Neutrophil (primary cell): ENCODE results near the gene TUSC1.

Experiments used
- H3K27ac ChIP-seq: fragments of 200-600 bp; sonication (generic); 2 replicates; pipeline ENCODE4 v1.5.1; 2016; ENCODE audit warnings: mild to moderate bottlenecking, moderate library complexity
- H3K27me3 ChIP-seq: fragments of 200-600 bp; sonication (generic); 2 replicates; pipeline ENCODE4 v1.6.0; 2016; ENCODE audit warnings: mild to moderate bottlenecking
- H3K36me3 ChIP-seq: fragments of 200-600 bp; sonication (generic); 2 replicates; pipeline ENCODE4 v1.5.1; 2017
- H3K4me1 ChIP-seq, 2 experiments: fragments of 200-600 bp in 1 of 2; sonication (generic) in 1 of 2; 1 replicate in 1 of 2; 2 replicates in 1 of 2; pipeline versions ENCODE4 v1.5.1 to v1.6.1; 2013 to 2016; ENCODE audit warnings: low read depth in 1 of 2, low read length in 1 of 2, mild to moderate bottlenecking in 1 of 2, moderate library complexity in 1 of 2; ENCODE audit not compliant: control insufficient read depth in 1 of 2, insufficient read depth in 1 of 2
- H3K4me3 ChIP-seq, 2 experiments: fragments of 200-600 bp in 1 of 2; sonication (generic) in 1 of 2; 1 replicate in 1 of 2; 2 replicates in 1 of 2; pipeline ENCODE4 v1.5.1; 2013 to 2016; ENCODE audit warnings: low read depth in 1 of 2, low read length in 1 of 2, mild to moderate bottlenecking in 1 of 2, moderate library complexity in 1 of 2
- H3K9me3 ChIP-seq: fragments of 200-600 bp; sonication (generic); 2 replicates; pipeline ENCODE4 v1.5.1; 2016
- TF ChIP-seq, protein P1 (sequence below): fragments of 200-600 bp; sonication (generic); IDR thresholded peaks from 2 replicates; pipeline ENCODE4 v1.5.1; 2016; ENCODE audit warnings: antibody characterized with exemption

Gene TUSC1

DNA sequence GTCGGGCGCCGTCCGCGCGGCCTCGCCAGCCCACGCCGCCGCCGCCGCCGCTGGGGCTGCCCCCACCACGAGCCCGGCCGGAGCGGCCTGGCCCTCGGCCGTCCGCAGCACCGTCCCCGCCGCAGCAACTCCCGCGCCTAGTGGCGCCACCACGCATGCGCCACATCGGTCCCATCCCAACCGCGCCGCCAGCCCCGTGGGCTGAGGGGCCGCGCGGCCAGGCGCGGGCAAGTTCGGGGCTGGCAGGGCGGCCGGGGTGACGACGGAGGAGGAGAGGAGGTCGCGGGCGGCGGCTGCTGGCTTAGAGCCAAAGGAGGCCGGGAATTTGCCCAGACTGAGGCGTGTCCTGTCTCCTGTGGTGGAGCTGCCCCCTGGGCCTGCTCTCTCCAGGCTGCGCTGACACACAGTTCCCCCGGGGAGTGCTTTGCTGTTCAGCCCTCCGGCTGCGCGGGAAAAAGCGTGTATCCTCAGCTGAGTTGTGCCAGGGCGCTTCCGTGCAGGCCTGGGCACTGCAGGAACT is at the start of gene TUSC1:
TSS of gene TUSC1 (minus strand) at position 298 of the 520 bp plus-strand sequence. CDS start at position 166, 132 bp downstream.
- peaks cover 38% of the 10 kb centered on the region for H3K27me3 ChIP-seq
- H3K9me3 ChIP-seq = no peaks in the 10 kb centered on the region
- no peaks in the 10 kb centered on the region for H3K36me3 ChIP-seq
- peaks cover 0 to 5% of the 10 kb centered on the region in 2 experiments for H3K4me1 ChIP-seq
- H3K4me3 ChIP-seq = peak within 1 kb of the TSS; percentile 27 to 45
- H3K27ac ChIP-seq = no peak within 1 kb of the TSS
- TF ChIP-seq, protein P1, sequence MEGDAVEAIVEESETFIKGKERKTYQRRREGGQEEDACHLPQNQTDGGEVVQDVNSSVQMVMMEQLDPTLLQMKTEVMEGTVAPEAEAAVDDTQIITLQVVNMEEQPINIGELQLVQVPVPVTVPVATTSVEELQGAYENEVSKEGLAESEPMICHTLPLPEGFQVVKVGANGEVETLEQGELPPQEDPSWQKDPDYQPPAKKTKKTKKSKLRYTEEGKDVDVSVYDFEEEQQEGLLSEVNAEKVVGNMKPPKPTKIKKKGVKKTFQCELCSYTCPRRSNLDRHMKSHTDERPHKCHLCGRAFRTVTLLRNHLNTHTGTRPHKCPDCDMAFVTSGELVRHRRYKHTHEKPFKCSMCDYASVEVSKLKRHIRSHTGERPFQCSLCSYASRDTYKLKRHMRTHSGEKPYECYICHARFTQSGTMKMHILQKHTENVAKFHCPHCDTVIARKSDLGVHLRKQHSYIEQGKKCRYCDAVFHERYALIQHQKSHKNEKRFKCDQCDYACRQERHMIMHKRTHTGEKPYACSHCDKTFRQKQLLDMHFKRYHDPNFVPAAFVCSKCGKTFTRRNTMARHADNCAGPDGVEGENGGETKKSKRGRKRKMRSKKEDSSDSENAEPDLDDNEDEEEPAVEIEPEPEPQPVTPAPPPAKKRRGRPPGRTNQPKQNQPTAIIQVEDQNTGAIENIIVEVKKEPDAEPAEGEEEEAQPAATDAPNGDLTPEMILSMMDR = no peak

DNA sequence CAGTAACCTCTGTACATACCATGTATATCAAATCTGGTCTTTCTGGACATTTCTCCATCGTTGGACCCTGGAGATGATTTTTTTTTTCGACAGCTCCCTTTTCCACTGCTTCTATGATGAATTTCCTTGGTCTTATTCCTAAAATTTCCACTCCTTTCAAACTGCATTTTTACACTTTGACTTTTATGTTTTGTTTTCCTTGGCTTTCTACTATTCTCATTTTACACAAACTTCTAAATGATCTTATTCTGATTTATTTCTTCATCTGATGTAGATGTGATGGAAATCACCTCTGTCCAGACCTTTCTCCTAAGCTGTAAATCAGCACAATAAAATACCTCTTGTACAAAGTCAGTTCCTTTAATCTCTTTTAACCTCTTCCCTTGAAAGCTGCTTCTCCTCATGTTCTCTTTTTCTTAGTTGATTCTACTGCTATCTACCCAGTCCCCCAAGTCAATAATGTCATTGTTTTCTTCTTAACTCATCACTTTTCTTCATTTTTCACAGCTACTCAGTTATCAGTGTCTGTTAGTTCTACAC is 48.7 kb upstream of the TUSC1 start:
- no peaks in the 10 kb centered on the region for H3K36me3 ChIP-seq
- no peaks in the 10 kb centered on the region for H3K9me3 ChIP-seq
- H3K4me3 ChIP-seq = no peak overlapping the region
- TF ChIP-seq, protein P1 = no peak
- H3K4me1 ChIP-seq = no peaks in the 10 kb centered on the region
- no peak overlapping the region for H3K27ac ChIP-seq
- H3K27me3 ChIP-seq = no peaks in the 10 kb centered on the region

DNA sequence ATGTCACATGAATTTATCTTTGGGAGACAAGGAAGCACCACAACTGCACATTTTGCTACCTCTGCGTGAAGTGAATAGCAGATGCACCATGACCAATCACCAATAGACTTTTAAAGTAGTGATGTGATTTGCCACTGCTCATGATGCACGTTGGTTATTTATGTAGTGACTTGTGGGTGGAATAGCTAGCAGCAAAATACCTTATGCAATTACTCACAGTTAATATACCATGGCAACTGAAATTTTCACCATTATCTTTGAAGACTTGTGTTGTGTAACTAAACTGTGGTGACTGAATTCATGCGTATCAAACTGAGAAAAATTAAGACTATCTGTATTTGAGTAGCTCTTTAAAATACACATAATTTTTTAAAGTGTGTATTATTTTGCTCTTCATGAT is 46.2 kb upstream of the TUSC1 start:
- H3K27me3 ChIP-seq = no peaks in the 10 kb centered on the region
- H3K9me3 ChIP-seq = no peaks in the 10 kb centered on the region
- TF ChIP-seq, protein P1 = no peak
- no peak overlapping the region for H3K27ac ChIP-seq
- H3K36me3 ChIP-seq = no peaks in the 10 kb centered on the region
- no peaks in the 10 kb centered on the region for H3K4me1 ChIP-seq
- no peak overlapping the region for H3K4me3 ChIP-seq

DNA sequence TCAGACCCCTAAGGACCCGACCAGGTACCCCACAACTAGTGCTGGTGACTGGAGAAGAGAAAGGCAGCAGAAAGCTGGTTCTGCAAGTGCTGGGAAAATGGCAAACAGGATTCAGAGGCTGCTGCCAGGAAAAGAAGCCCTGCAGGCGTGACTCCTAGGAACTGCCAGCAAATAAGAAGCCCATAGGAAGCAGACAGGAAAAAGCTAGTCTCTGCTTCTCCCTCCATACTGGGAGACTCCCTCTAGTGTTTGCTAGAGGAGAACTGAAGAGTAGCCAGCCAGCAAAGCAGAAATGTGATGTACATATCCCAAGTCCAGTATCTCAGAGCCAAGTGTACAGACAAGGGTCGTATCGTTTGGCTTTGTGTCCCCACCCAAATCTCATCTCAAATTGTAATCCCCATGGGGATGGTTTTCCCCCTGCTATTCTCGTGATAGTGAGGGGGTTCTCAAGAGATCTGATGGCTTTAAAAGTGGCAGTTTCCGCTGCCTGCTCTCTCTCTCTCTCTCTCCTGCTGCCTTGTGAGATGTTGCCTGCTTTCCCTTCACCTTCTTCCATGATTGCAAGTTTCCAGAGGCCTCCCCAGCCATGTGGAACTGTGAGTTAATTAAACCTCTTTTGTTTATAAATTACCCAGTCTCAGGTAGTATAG is 38.1 kb upstream of the TUSC1 start:
- Histone ChIP-seq H3K9me3 (no peaks in the 10 kb centered on the region), H3K4me1 (no peaks in the 10 kb centered on the region), H3K4me3 (no peak overlapping the region), H3K27ac (no peak overlapping the region), H3K27me3 (no peaks in the 10 kb centered on the region), H3K36me3 (no peaks in the 10 kb centered on the region)
- TF ChIP-seq, protein P1 = no peak

DNA sequence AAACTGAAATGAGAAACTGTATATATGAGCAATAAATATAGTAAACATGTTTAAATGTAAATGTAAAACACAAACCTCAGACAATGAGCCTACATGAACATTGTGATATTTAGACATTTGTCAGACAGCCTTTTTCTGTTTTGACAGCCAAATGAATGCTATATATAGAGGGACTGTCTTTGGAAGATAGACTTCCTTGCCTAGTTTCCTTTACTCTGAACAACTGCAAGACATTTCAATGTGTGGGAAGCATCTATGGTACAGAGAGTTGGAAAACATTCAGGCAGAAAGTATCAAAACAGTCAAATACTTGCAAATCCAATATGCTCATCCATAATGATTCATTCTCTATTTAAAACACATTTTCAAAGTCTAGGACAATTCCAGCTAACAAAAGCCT is 31.7 kb upstream of the TUSC1 start:
- H3K27me3 ChIP-seq = no peaks in the 10 kb centered on the region

More for the DNA sequence above, 31.7 kb upstream of the TUSC1 start:
- TF ChIP-seq, protein P1 = no peak
- H3K36me3 ChIP-seq = no peaks in the 10 kb centered on the region
- no peak overlapping the region for H3K4me3 ChIP-seq
- no peaks in the 10 kb centered on the region for H3K4me1 ChIP-seq
- H3K9me3 ChIP-seq = no peaks in the 10 kb centered on the region
- H3K27ac ChIP-seq = no peak overlapping the region
